GM19328 (cell line): ENCODE measurements around the gene GAGE12F.
"Not testable (repeated sequence)": the region's sequence is repeated elsewhere in the genome, so short reads cannot be mapped to it uniquely, and the experiment has no call there.

Experiments used
- ATAC-seq: cut with Tn5 transposase; IDR thresholded peaks from one replicate; pipeline ENCODE4 v1.9.1; 2021; ENCODE audit warnings: mild to moderate bottlenecking, moderate library complexity; ENCODE audit not compliant: unreplicated experiment

GAGE12F gene, protein sequence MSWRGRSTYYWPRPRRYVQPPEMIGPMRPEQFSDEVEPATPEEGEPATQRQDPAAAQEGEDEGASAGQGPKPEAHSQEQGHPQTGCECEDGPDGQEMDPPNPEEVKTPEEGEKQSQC

DNA sequence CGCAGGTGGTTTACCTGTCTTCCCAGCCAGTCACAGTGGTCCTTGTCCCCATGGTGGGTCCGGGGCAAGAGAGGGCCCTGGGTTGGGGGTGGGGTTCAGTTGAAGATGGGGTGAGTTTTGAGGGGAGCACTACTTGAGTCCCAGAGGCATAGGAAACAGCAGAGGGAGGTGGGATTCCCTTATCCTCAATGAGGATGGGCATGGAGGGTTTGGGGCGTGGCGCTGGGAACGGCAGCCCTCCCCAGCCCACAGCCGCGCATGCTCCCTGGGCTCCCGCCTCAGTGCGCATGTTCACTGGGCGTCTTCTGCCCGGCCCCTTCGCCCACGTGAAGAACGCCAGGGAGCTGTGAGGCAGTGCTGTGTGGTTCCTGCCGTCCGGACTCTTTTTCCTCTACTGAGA lies at the start of gene GAGE12F:
Gene GAGE12F (plus strand): TSS at position 301 of the 400 bp plus-strand sequence. CDS start 1,155 bp downstream, outside the sequence.
- not testable (repeated sequence) for ATAC-seq

DNA sequence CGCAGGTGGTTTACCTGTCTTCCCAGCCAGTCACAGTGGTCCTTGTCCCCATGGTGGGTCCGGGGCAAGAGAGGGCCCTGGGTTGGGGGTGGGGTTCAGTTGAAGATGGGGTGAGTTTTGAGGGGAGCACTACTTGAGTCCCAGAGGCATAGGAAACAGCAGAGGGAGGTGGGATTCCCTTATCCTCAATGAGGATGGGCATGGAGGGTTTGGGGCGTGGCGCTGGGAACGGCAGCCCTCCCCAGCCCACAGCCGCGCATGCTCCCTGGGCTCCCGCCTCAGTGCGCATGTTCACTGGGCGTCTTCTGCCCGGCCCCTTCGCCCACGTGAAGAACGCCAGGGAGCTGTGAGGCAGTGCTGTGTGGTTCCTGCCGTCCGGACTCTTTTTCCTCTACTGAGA lies 28.8 kb upstream of the GAGE12F start, which contains the start of gene GAGE12C:
Gene GAGE12C (plus strand): TSS at position 301 of the 400 bp plus-strand sequence. CDS start 1,155 bp downstream, outside the sequence.
- ATAC-seq = not testable (repeated sequence)

DNA sequence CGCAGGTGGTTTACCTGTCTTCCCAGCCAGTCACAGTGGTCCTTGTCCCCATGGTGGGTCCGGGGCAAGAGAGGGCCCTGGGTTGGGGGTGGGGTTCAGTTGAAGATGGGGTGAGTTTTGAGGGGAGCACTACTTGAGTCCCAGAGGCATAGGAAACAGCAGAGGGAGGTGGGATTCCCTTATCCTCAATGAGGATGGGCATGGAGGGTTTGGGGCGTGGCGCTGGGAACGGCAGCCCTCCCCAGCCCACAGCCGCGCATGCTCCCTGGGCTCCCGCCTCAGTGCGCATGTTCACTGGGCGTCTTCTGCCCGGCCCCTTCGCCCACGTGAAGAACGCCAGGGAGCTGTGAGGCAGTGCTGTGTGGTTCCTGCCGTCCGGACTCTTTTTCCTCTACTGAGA lies 19.2 kb upstream of the GAGE12F start, which contains the start of gene GAGE12D:
Gene GAGE12D (plus strand): TSS at position 301 of the 400 bp plus-strand sequence. CDS start 1,155 bp downstream, outside the sequence.
- not testable (repeated sequence) for ATAC-seq

DNA sequence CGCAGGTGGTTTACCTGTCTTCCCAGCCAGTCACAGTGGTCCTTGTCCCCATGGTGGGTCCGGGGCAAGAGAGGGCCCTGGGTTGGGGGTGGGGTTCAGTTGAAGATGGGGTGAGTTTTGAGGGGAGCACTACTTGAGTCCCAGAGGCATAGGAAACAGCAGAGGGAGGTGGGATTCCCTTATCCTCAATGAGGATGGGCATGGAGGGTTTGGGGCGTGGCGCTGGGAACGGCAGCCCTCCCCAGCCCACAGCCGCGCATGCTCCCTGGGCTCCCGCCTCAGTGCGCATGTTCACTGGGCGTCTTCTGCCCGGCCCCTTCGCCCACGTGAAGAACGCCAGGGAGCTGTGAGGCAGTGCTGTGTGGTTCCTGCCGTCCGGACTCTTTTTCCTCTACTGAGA lies 9.7 kb upstream of the GAGE12F start, which contains the start of gene GAGE12E:
Gene GAGE12E (plus strand): TSS at position 301 of the 400 bp plus-strand sequence. CDS start 1,155 bp downstream, outside the sequence.
- not testable (repeated sequence) for ATAC-seq

DNA sequence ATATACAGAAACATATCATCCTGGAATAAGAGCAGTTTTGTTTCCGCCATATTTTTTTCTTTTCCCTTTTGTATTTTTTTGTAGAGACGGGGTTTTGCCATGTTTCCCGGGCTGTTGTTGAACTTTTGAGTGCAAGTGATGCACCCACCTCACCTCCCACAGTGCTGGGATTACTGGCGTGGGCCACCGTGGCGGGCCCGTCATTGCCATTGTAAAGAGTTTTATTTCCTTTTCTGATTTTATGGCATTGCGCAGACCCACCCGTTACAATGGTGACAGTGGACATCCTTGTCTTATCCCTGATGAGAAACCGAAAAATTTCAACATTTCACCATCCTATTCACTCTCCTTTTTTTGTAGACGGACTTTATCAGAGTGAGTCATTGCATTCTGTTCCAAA lies 8.1 kb downstream of the GAGE12F start:
- not testable (repeated sequence) for ATAC-seq

DNA sequence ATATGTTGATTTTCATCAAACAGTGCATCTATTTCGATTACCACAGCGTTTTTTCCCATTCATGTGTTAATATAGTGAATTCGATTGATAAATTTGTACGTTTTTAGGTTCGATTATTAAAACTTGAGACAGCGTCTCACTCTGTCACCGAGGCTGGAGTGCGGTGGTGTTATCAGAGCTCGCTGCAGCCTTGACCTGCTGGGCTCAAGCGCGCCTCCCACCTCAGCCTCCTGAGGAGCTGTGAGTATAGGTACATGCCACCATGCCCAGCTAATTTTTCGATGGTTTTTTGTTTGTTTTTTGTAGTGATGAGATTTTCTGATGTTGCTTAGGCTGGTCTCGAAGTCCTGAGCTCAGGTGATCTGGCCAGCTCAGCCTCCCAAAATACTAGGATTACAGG lies 8.5 kb downstream of the GAGE12F start:
- ATAC-seq = not testable (repeated sequence)

DNA sequence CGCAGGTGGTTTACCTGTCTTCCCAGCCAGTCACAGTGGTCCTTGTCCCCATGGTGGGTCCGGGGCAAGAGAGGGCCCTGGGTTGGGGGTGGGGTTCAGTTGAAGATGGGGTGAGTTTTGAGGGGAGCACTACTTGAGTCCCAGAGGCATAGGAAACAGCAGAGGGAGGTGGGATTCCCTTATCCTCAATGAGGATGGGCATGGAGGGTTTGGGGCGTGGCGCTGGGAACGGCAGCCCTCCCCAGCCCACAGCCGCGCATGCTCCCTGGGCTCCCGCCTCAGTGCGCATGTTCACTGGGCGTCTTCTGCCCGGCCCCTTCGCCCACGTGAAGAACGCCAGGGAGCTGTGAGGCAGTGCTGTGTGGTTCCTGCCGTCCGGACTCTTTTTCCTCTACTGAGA lies 9.5 kb downstream of the GAGE12F start, which contains the start of gene GAGE12G:
Gene GAGE12G (plus strand): TSS at position 301 of the 400 bp plus-strand sequence. CDS start 1,155 bp downstream, outside the sequence.
- ATAC-seq = not testable (repeated sequence)

DNA sequence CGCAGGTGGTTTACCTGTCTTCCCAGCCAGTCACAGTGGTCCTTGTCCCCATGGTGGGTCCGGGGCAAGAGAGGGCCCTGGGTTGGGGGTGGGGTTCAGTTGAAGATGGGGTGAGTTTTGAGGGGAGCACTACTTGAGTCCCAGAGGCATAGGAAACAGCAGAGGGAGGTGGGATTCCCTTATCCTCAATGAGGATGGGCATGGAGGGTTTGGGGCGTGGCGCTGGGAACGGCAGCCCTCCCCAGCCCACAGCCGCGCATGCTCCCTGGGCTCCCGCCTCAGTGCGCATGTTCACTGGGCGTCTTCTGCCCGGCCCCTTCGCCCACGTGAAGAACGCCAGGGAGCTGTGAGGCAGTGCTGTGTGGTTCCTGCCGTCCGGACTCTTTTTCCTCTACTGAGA lies 19.0 kb downstream of the GAGE12F start, which contains the start of gene GAGE12H:
Gene GAGE12H (plus strand): TSS at position 301 of the 400 bp plus-strand sequence. CDS start 1,155 bp downstream, outside the sequence.
- ATAC-seq = not testable (repeated sequence)

DNA sequence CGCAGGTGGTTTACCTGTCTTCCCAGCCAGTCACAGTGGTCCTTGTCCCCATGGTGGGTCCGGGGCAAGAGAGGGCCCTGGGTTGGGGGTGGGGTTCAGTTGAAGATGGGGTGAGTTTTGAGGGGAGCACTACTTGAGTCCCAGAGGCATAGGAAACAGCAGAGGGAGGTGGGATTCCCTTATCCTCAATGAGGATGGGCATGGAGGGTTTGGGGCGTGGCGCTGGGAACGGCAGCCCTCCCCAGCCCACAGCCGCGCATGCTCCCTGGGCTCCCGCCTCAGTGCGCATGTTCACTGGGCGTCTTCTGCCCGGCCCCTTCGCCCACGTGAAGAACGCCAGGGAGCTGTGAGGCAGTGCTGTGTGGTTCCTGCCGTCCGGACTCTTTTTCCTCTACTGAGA lies 28.6 kb downstream of the GAGE12F start, which contains the start of gene GAGE2A:
Gene GAGE2A (plus strand): TSS at position 301 of the 400 bp plus-strand sequence. CDS start 1,155 bp downstream, outside the sequence.
- not testable (repeated sequence) for ATAC-seq

DNA sequence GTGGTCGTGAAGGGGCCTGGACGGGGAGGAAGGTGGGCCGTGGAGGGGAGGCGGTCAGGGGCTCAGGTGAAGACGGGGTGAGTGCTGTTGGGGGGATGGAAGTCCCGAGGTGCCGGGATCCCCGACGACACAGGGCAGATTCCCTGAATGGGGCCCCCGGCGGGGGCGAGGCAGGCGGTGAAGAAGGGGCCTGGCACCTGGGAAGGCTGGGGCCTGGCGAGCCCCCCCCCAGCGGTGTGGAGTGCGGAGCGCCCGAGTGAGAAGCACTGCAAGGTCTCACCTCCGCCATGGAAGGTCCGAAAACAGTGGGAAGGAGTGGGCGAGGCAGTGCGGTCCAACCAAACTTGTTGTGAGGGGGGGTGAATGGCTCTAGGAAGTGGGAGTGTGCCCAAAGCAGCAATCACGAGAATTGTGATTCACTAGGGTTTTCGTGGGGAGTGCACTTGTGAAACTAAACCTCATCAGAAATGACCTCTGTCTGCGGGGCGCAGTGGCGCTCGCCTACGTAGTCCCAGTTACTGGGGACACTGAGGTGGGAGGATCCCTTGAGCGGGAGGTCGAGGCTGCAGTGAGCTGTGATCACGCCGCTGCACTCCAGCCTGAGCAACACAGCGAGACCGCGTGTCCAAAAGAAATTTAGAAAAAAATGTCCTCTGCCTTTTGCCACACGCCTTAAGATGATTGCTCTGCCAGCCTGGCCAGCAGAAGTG lies 29.3 kb downstream of the GAGE12F start:
- not testable (repeated sequence) for ATAC-seq

DNA sequence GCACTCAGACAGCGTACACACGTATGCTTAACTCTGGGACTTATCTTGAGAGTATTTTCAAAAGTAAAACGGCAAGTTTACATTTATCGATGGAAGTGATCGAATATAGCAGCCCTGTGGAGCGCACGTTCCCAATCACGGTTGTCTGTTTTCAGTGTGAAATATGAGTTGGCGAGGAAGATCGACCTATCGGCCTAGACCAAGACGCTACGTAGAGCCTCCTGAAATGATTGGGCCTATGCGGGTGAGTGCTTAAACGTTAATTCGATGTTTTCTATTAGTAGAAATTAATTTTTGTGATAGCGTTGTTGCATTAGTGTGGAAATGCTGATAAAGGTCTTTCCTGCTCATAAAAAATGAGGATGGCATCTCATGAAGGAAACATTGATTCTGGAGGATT lies 29.8 kb downstream of the GAGE12F start:
- ATAC-seq = not testable (repeated sequence)

DNA sequence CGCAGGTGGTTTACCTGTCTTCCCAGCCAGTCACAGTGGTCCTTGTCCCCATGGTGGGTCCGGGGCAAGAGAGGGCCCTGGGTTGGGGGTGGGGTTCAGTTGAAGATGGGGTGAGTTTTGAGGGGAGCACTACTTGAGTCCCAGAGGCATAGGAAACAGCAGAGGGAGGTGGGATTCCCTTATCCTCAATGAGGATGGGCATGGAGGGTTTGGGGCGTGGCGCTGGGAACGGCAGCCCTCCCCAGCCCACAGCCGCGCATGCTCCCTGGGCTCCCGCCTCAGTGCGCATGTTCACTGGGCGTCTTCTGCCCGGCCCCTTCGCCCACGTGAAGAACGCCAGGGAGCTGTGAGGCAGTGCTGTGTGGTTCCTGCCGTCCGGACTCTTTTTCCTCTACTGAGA lies 38.1 kb downstream of the GAGE12F start, which contains the start of gene GAGE1:
Gene GAGE1 (plus strand): TSS at position 301 of the 400 bp plus-strand sequence. CDS start 1,155 bp downstream, outside the sequence.
- not testable (repeated sequence) for ATAC-seq

DNA sequence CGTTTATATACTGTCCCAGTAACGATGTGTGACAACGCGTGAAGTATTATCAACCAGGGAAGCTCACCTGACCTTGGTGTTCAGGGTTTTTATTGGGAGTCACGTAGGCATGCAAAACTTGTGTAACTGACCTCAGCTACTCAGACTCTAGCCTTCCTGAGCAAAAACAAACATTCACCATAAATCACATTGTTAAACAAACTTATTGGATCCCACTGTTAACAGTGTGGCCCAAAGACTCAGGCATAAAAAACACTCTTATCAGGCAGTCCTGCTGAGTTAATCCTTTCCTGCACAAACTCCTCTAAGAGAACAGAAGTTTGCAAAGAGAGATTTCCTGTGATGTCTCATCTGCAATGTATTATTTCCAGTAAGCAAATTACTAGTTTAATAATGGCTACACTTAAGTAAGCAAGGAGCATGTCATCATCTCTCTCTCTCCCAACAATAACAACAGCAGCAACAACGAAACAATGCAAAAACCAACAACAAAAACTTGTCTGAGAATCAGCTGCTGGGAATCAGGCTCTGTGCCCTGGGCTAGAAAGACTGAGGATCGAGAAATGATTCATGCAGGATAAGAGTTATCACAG lies 50.2 kb downstream of the GAGE12F start:
- no peak for ATAC-seq
